A549 (cell line): ENCODE measurements around the gene HOXD9. TPM values are rescaled to one million over a fixed set of nuclear protein-coding genes. Genes with fewer than 3 reads are reported as not detected.

Experiments
- ATAC-seq, 2 experiments: fragments of 200-7000 bp in 1 of 2; fragments of >200 bp in 1 of 2; cut with Nextera tagmentation in 1 of 2; cut with Tn5 transposase in 1 of 2; 3 replicates each; pipeline versions ENCODE4 v1.8.0 to v1.9.1; 2018 to 2020; ENCODE audit warnings: mild to moderate bottlenecking in 1 of 2, moderate library complexity in 1 of 2
- CTCF ChIA-PET: fragments of 300-600 bp; sonication (Branson Sonifier 250); formaldehyde crosslinking; extraction: SDS; loops from one replicate; lab custom pipeline; 2021; ENCODE audit warnings: antibody characterized with exemption, inconsistent platforms; lab: Yijun Ruan, JAX
- POLR2A ChIA-PET: fragments of 350-600 bp; formaldehyde crosslinking; extraction: SDS; loops from one replicate; lab custom pipeline; 2021; ENCODE audit warnings: antibody characterized with exemption, inconsistent platforms; lab: Yijun Ruan, JAX
- DNase-seq, 2 experiments: peaks; one replicate each; pipeline versions ENCODE4 v3.0.0 to v3.0.0-alpha.2; 2011 to 2016; ENCODE audit warnings: low read depth in 1 of 2, low spot score in 1 of 2
- FAIRE-seq: peaks from 2 replicates; lab custom pipeline; 2011; peaks lifted over from hg19 to GRCh38; lab: Jason Lieb, UNC
- H3K27ac ChIP-seq, 2 experiments: fragments of >200 bp; sonication (Bioruptor Twin); formaldehyde crosslinking; 3 replicates each; pipeline ENCODE4 v1.5.1; 2016 to 2017
- H3K4me1 ChIP-seq: fragments of >200 bp; sonication (Bioruptor Twin); formaldehyde crosslinking; 3 replicates; pipeline ENCODE4 v1.6.1; 2016
- H3K4me2 ChIP-seq: fragments of >200 bp; sonication (Bioruptor Twin); formaldehyde crosslinking; 3 replicates; pipeline ENCODE4 v1.6.1; 2016
- H3K4me3 ChIP-seq: fragments of >200 bp; sonication (Bioruptor Twin); formaldehyde crosslinking; 3 replicates; pipeline ENCODE4 v1.5.1; 2016
- H3K9me3 ChIP-seq: fragments of >200 bp; sonication (Bioruptor Twin); formaldehyde crosslinking; 3 replicates; pipeline ENCODE4 v1.6.1; 2016
- CBX2 ChIP-seq: fragments of 200-600 bp; sonication (generic); IDR thresholded peaks from 2 replicates; pipeline ENCODE4 v1.6.1; 2016; ENCODE audit warnings: low read depth, mild to moderate bottlenecking, borderline replicate concordance
- CBX8 ChIP-seq: fragments of 200-600 bp; sonication (generic); IDR thresholded peaks from 2 replicates; pipeline ENCODE4 v1.6.1; 2016
- CHD4 ChIP-seq: fragments of 200-600 bp; sonication (generic); IDR thresholded peaks from 2 replicates; pipeline ENCODE4 v1.6.1; 2016; ENCODE audit warnings: antibody characterized with exemption, mild to moderate bottlenecking, borderline replicate concordance
- EHF ChIP-seq: fragments of 250-450 bp; sonication (Bioruptor Pico); IDR thresholded peaks from 2 replicates; pipeline ENCODE4 v1.5.0; 2020; ENCODE audit warnings: mild to moderate bottlenecking
- EHMT2 ChIP-seq: fragments of 200-600 bp; sonication (generic); IDR thresholded peaks from 2 replicates; pipeline ENCODE4 v1.6.1; 2016; ENCODE audit warnings: antibody characterized with exemption, low read depth, mild to moderate bottlenecking, moderate library complexity
- FOSB ChIP-seq: fragments of 250-450 bp; sonication (Bioruptor Pico); IDR thresholded peaks from 2 replicates; pipeline ENCODE4 v1.5.0; 2020; ENCODE audit warnings: mild to moderate bottlenecking, moderate library complexity
- GATA3 ChIP-seq: IDR thresholded peaks from 2 replicates; pipeline ENCODE4 v1.6.1; 2012; ENCODE audit warnings: borderline replicate concordance
- HMGXB4 ChIP-seq: fragments of 250-450 bp; sonication (Bioruptor Pico); IDR thresholded peaks from 2 replicates; pipeline ENCODE4 v1.5.0; 2021; ENCODE audit warnings: mild to moderate bottlenecking, moderate library complexity, borderline replicate concordance
- JUN ChIP-seq, 2 experiments: fragments of >200 bp; sonication (Bioruptor Twin); formaldehyde crosslinking; IDR thresholded peaks; 2 replicates in 1 of 2; 3 replicates in 1 of 2; pipeline ENCODE4 v1.6.1; 2016 to 2017
- JUNB ChIP-seq: fragments of >200 bp; sonication (Bioruptor Twin); formaldehyde crosslinking; IDR thresholded peaks from 2 replicates; pipeline ENCODE4 v1.6.1; 2016
- KDM1A ChIP-seq: fragments of 200-600 bp; sonication (generic); IDR thresholded peaks from 2 replicates; pipeline ENCODE4 v1.6.1; 2016; ENCODE audit warnings: low read depth, mild to moderate bottlenecking
- MYC ChIP-seq: IDR thresholded peaks from 2 replicates; pipeline ENCODE4 v1.6.1; 2012; ENCODE audit warnings: mild to moderate bottlenecking, inconsistent platforms, low read length, improper control_type of control experiment, borderline replicate concordance
- NFE2L2 ChIP-seq: fragments of 150-350 bp; conservative IDR thresholded peaks from 2 replicates; pipeline ENCODE4 v1.6.1; 2014; ENCODE audit warnings: low read length
- NR3C1 ChIP-seq: fragments of >200 bp; sonication (Bioruptor Twin); formaldehyde crosslinking; IDR thresholded peaks from 3 replicates; pipeline ENCODE4 v1.6.1; 2017
- PBX3 ChIP-seq: IDR thresholded peaks from 2 replicates; pipeline ENCODE4 v1.6.1; 2012
- RCOR1 ChIP-seq: fragments of 150-350 bp; IDR thresholded peaks from 2 replicates; pipeline ENCODE4 v1.6.1; 2014; ENCODE audit warnings: antibody characterized with exemption, low read length, low read depth
- REST ChIP-seq: fragments of 200-600 bp; sonication (generic); IDR thresholded peaks from 2 replicates; pipeline ENCODE4 v1.6.1; 2016; ENCODE audit warnings: antibody characterized with exemption, mild to moderate bottlenecking, moderate library complexity
- SMC3 ChIP-seq: fragments of >200 bp; sonication (Bioruptor Twin); formaldehyde crosslinking; IDR thresholded peaks from 3 replicates; pipeline ENCODE4 v1.6.1; 2018; ENCODE audit warnings: inconsistent platforms
- ZC3H11A ChIP-seq: fragments of 450-650 bp; IDR thresholded peaks from 2 replicates; pipeline ENCODE4 v1.6.1; 2014; ENCODE audit warnings: antibody characterized with exemption, mild to moderate bottlenecking
- ZFP36 ChIP-seq: fragments of 450-650 bp; IDR thresholded peaks from 2 replicates; pipeline ENCODE4 v1.6.1; 2014; ENCODE audit warnings: borderline replicate concordance; ENCODE audit not compliant: partially characterized antibody
- ZSCAN20 ChIP-seq: fragments of 250-450 bp; sonication (Bioruptor Pico); IDR thresholded peaks from 2 replicates; pipeline ENCODE4 v1.8.0; 2022; ENCODE audit warnings: mild to moderate bottlenecking, moderate library complexity
- WGBS: methylation state at CpG from one replicate; pipeline ENCODE4 v1.1.6; 2017; ENCODE audit errors: missing lambda C conversion rate; 5-methylcytosine and 5-hydroxymethylcytosine counted together
- polyA plus RNA-seq, 4 experiments: library from polyadenylated mRNA; depleted of rRNA in 3 of 4; stranded (reverse); fragments of >200 nt; fragmentation: RNase III in 1 of 4; extraction: RNeasy Plus Mini Kit Qiagen cat#74134 plus additional on column Dnase treatment in 1 of 4; gene quantifications; 2 replicates in 3 of 4; 3 replicates in 1 of 4; pipeline ENCODE4 v1.2.3, GENCODE V29; 2011 to 2017

The HOXD9 gene
- polyA plus RNA-seq, 2 of the 4 experiments (the other 2 are of a cell fraction) = 0.45 to 1.0 TPM

- CTCF ChIA-PET = interaction anchor here (1.3 to 2.6 kb wide), 4 partner anchors 9 to 550 kb away, joined by 3 to 17 read pairs (median 8); no protein-coding TSS in a partner anchor
Observed at GRCh38 chr2:176102309-176102866, 20.1 kb upstream of the HOXD9 start.

GRCh38 chr2:176103194-176103593, 19.3 kb upstream of the HOXD9 start:
- Histone ChIP-seq H3K27ac (no peak overlapping the region), H3K4me3 (no peak overlapping the region), H3K9me3 (no peaks in the 10 kb centered on the region), H3K4me1 (peaks cover 30% of the 10 kb centered on the region), H3K4me2 (no peak overlapping the region)
- FAIRE-seq (no peak), ATAC-seq (no peak), DNase-seq (no peak)
- WGBS = 91% methylated on average over 7 of the region's 7 CpGs
- TF ChIP-seq MYC = no peak
- no peak for TF ChIP-seq PBX3
- no peak for TF ChIP-seq NR3C1
- TF ChIP-seq SMC3 = no peak
- TF ChIP-seq JUNB = no peak
- TF ChIP-seq ZFP36 = no peak
- TF ChIP-seq GATA3 = no peak
- TF ChIP-seq REST = no peak
- no peak for TF ChIP-seq ZSCAN20
- no peak for TF ChIP-seq RCOR1
- TF ChIP-seq HMGXB4 = no peak
- TF ChIP-seq JUN (IDR thresholded peaks at IDR 0.05) = no peak
- TF ChIP-seq EHMT2 = no peak
- TF ChIP-seq ZC3H11A = no peak
- TF ChIP-seq CBX8 = no peak
- no peak for TF ChIP-seq CBX2
- TF ChIP-seq NFE2L2 = no peak
- ChIA-PET CTCF (interaction anchor here (1.1 to 2.6 kb wide), 6 partner anchors 8 to 736 kb away, joined by 4 to 17 read pairs (median 8); partner anchors contain the start of gene HOXD13), POLR2A (no interaction called here)

More at GRCh38 chr2:176102309-176102866, 20.1 kb upstream of the HOXD9 start:
- ATAC-seq (no peak), DNase-seq (no peak), FAIRE-seq (no peak)
- Histone ChIP-seq H3K4me3 (no peak overlapping the region), H3K4me2 (no peak overlapping the region), H3K4me1 (peaks cover 29% of the 10 kb centered on the region), H3K27ac (no peak overlapping the region), H3K9me3 (no peaks in the 10 kb centered on the region)
- POLR2A ChIA-PET = no interaction called here
- WGBS = 75% methylated on average over 7 of the region's 7 CpGs
- TF ChIP-seq FOSB (no peak), KDM1A (no peak), HMGXB4 (no peak), NR3C1 (no peak), CHD4 (no peak), EHF (CRISPR knock-in tag) (no peak), JUNB (no peak)
